Fibroblast of pulmonary artery (primary cell): ENCODE measurements around the gene RXFP4.
"Not testable (repeated sequence)": the region's sequence is repeated elsewhere in the genome, so short reads cannot be mapped to it uniquely, and the experiment has no call there.

Experiments used
- DNase-seq: peaks from one replicate; pipeline ENCODE4 v3.0.0-alpha.2; 2010; ENCODE audit warnings: low read depth
- H3K4me3 ChIP-seq: replicated peaks from 2 replicates; pipeline ENCODE4 v1.5.1; 2011; ENCODE audit warnings: low read depth, mild to moderate bottlenecking, control low read depth, low read length, moderate library complexity
- CTCF ChIP-seq: IDR thresholded peaks from 2 replicates; pipeline ENCODE4 v1.5.1; 2011; ENCODE audit warnings: mild to moderate bottlenecking, control low read depth, low read length, inconsistent platforms; ENCODE audit errors: missing control alignments

Gene RXFP4

GRCh38 chr1:155984341-155984740 lies 42.9 kb downstream of the RXFP4 start:
- no peak overlapping the region for H3K4me3 ChIP-seq
- DNase-seq, result no peak
- no peak for TF ChIP-seq CTCF

DNA sequence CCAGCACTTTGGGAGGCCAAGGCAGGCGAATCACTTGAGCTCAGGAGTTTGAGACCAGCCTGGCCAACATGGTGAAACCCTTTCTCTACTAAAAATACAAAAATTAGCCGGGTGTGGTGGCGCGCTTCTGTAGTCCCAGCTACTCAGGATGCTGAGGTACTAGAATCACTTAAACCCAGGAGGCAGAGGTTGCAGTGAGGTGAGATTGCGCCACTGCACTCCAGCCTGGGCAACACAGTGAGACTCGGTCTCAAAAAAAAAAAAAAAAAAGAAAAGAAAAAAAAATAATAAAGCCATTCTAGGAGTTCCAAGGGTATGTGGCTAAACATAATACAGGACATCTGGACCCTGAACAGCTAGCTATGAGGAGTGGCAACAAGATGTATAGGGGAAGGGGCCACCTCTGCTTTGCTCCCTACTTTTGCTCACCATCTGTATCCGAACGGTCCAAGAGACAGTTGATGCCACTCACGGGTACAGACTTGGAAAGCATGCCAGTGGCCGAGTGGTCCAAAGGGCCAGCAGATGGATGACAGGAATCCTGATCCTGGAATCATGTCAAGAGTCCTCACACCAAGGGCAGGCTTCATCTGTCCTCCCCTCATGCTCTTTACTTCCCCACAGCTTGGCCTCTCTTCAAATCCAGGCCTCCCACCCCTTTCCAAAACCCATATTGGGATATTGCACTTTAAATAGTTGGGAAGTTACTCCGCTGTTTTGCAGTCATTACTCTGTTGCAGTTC lies 43.6 kb downstream of the RXFP4 start:
- H3K4me3 ChIP-seq, DNase-seq: not testable (repeated sequence)

DNA sequence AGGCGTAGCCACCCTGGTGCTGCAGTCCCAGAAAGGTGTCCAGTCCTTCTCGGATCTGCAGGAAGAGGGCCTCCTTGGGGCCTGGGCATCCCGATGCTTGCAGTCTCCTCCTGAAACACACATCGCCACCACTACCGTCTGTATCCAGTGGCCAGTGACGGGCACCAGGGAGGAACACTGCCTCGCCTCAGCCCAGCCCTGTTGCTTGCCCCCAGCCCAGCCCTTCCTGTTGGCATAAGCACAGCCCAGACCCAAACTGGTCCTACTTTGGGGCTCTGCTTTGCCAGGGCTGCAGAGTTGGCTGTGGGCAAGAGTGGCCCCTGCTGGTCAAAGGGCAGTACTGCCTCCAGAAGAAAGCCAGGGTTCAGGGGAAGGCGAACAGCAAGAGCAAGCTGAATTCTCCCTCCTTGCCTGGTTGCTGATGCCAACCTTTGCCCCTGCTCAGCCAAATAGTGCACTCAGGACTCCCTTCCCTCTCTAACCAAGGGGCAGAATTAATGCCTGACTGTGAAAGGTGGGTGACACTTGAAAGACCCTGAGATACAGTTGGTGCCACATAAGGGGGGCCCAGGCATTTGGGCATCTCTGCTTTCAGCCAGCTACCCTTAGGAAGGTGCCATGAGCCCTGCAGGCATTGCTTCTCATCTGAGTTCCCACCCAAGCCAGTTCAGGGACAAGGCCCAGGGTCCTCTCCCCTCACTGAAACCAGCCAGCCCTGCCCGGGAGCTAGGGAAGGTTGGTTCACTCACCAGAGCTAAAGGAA lies 48.0 kb downstream of the RXFP4 start:
- peak overlapping the region; percentile 30 for H3K4me3 ChIP-seq
- DNase-seq, result peak; percentile 78
- TF ChIP-seq CTCF, result peak; percentile 95

GRCh38 chr1:155990005-155990739 lies 48.7 kb downstream of the RXFP4 start:
- TF ChIP-seq CTCF, result no peak
- DNase-seq, result no peak
- H3K4me3 ChIP-seq, result no peak overlapping the region
